Spleen (tissue), 11 donors: Measurements from ENCODE around the gene TCL1B. TPM values are rescaled to one million over a fixed set of nuclear protein-coding genes. Genes with fewer than 3 reads are reported as not detected.

Source experiments
- DNase-seq: peaks from one replicate; pipeline ENCODE4 v3.0.0-alpha.2; 2020
- H3K27ac ChIP-seq, 8 donors: fragments of 200-600 bp; sonication (generic) in 7 of 8; 1 replicate in 4 of 8; 2 replicates in 4 of 8; pipeline versions ENCODE4 v1.5.0 to v1.8.0; 2016 to 2021; ENCODE audit warnings: inconsistent platforms in 4 of 8, mild to moderate bottlenecking in 4 of 8, moderate library complexity in 1 of 8
- H3K27me3 ChIP-seq, 7 donors: fragments of 200-600 bp; sonication (generic) in 6 of 7; replicated peaks in 1 of 7; 1 replicate in 4 of 7; 2 replicates in 3 of 7; pipeline versions ENCODE4 v1.5.0 to v1.8.0; 2016 to 2021; ENCODE audit warnings: inconsistent platforms in 3 of 7, mild to moderate bottlenecking in 1 of 7
- H3K36me3 ChIP-seq, 6 donors: fragments of 200-600 bp; sonication (generic) in 5 of 6; 1 replicate in 4 of 6; 2 replicates in 2 of 6; pipeline versions ENCODE4 v1.5.0 to v1.8.0; 2016 to 2021; ENCODE audit warnings: inconsistent platforms in 2 of 6
- H3K4me1 ChIP-seq, 6 donors: fragments of 200-600 bp; sonication (generic) in 5 of 6; 1 replicate in 3 of 6; 2 replicates in 3 of 6; pipeline versions ENCODE4 v1.5.0 to v1.8.0; 2016 to 2021; ENCODE audit warnings: inconsistent platforms in 3 of 6
- H3K4me3 ChIP-seq, 8 donors: fragments of 200-600 bp; sonication (generic) in 7 of 8; 1 replicate in 4 of 8; 2 replicates in 4 of 8; pipeline versions ENCODE4 v1.5.0 to v1.8.0; 2016 to 2021; ENCODE audit warnings: inconsistent platforms in 4 of 8, mild to moderate bottlenecking in 4 of 8, moderate library complexity in 2 of 8
- H3K9me3 ChIP-seq, 8 donors: fragments of 200-600 bp; sonication (generic) in 7 of 8; 1 replicate in 4 of 8; 2 replicates in 4 of 8; pipeline versions ENCODE4 v1.5.0 to v1.8.0; 2016 to 2021; ENCODE audit warnings: inconsistent platforms in 4 of 8
- CTCF ChIP-seq, 11 experiments: fragments of 200-600 bp in 7 of 11; fragments of 450-650 bp in 4 of 11; sonication (generic) in 4 of 11; IDR thresholded peaks in 8 of 11; conservative IDR thresholded peaks in 3 of 11; 1 replicate in 7 of 11; 2 replicates in 4 of 11; pipeline versions ENCODE4 v1.4.0 to v1.8.0; 2016 to 2021; ENCODE audit warnings: antibody characterized with exemption in 11 of 11, inconsistent platforms in 4 of 11, mild to moderate bottlenecking in 1 of 11
- POLR2A ChIP-seq, 3 donors: fragments of 450-650 bp; IDR thresholded peaks; one replicate each; pipeline ENCODE4 v1.5.1; 2017; ENCODE audit warnings: antibody characterized with exemption in 3 of 3, mild to moderate bottlenecking in 1 of 3
- POLR2AphosphoS5 ChIP-seq, 3 donors: sonication (generic); formaldehyde crosslinking; IDR thresholded peaks; one replicate each; pipeline ENCODE4 v1.5.1; 2017; ENCODE audit warnings: antibody characterized with exemption in 3 of 3
- WGBS, 5 donors: extraction: QIAGEN DNeasy Blood & Tissue Kit in 3 of 5; methylation state at CpG; one replicate each; pipeline versions ENCODE4 v1.1.5 to v1.1.7; 2013 to 2018; 5-methylcytosine and 5-hydroxymethylcytosine counted together
- intact Hi-C: fragments of 100-400 bp; cut with DNase I; formaldehyde crosslinking; loops from one replicate; pipeline ENCODE4 v1.15.0; 2023; ENCODE audit warnings: low total_unique reads
- polyA plus RNA-seq, 3 donors: library from polyadenylated mRNA; stranded (reverse); fragments of 200-250 nt; gene quantifications; one replicate each; pipeline ENCODE4 v1.2.1, GENCODE V29; 2013
- total RNA-seq, 7 donors: library from RNA; depleted of rRNA in 3 of 7; stranded (reverse); fragments of >200 nt in 3 of 7; fragmentation: NEBNext Ultra II Directional in 4 of 7; extraction: Animal tissue kit (Norgen Biotek cat#: 25700) in 4 of 7; gene quantifications; one replicate each; pipeline versions ENCODE4 v1.1.0 to v1.2.1, GENCODE V29; 2016 to 2021
- donor health status: healthy with polysubstance abuse.
- donor health status: DM: no; HTN: no; CAD: no; lungs with moderate emphysema.
- donor health status: DM: no; HTN: no; CAD: no.
- donor health status: Bipolar disorder and iron deficiency.
- donor health status: healthy.
- donor health status: DM: no; HTN: no; CAD: no.
- donor health status: DM: yes; HTN: yes; CAD: no.

Gene TCL1B
- total and polyA plus RNA-seq, 10 donors: 0.22 to 3.8 (median 0.97) TPM; not detected in 1

GRCh38 chr14:95713596-95714371, 27.6 kb downstream of the TCL1B start, which contains the start of gene TCL1A:
TSS of gene TCL1A (minus strand) at chr14:95714125. CDS start at chr14:95714066, 59 bp downstream.
- peak in 3 of 11 experiments; percentile 7 to 46 (median 32) for TF ChIP-seq CTCF (IDR thresholded peaks at IDR 0.05 in 8 of 11, conservative IDR thresholded peaks at IDR 0.05 in 3 of 11)
- TF ChIP-seq POLR2AphosphoS5 (IDR thresholded peaks at IDR 0.05): peak; percentile 89 to 93 (median 93)
- TF ChIP-seq POLR2A (IDR thresholded peaks at IDR 0.05): peak in 2 of 3 donors; percentile 48 to 55
- no peaks in the 10 kb centered on the region for H3K9me3 ChIP-seq
- peaks cover 0 to 22% (median 0%) of the 10 kb centered on the region in 6 donors for H3K4me1 ChIP-seq
- WGBS, 5 donors: 34 to 80% (median 39%) methylated on average over 10 to 47 of the region's 47 CpGs
- intact Hi-C loops: no loop called here
- H3K27ac ChIP-seq: peak within 1 kb of the TSS in 6 of 8 donors; percentile 20 to 90 (median 64)
- peak within 1 kb of the TSS in 6 of 8 donors; percentile 1 to 68 (median 34) for H3K4me3 ChIP-seq
- H3K27me3 ChIP-seq: peaks cover 0 to 46% (median 16%) of the 10 kb centered on the region in 7 donors
- no peaks in the 10 kb centered on the region for H3K36me3 ChIP-seq
- peak; percentile 90 for DNase-seq

DNA sequence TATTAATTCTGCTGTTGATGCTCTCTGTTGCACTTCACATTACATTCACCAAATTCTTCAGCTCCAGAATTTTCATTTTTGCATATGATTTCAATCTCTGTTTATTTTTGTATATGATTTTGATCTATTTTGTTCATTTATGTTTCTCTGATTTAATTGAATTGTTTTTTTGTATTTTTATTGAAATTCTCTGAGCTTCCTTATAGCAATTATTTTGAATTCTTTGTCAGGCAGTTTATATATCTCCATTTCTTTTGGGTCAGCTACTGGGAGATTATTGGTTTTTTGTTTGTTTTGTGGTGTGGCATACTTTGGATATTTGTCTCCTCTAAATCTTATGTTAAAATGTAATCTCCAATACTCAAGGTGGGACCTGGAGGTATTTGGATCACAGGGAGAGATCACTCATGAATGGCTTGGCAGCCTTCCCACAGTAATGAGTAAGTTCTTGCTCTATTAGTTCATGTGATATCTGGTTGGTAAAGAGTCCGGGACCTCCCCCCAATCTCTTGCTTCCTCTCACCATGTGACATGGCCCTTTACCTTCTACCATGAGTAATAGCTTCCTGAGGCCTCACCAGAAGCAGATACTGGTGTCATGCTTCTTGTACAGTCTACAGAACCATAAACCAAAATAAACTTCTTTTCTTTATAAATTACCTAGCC, 36.4 kb downstream of the TCL1B start:
- H3K4me3 ChIP-seq: no peak overlapping the region
- peaks cover 0 to 20% (median 0%) of the 10 kb centered on the region in 7 donors for H3K27me3 ChIP-seq
- peaks cover 0 to 9% (median 0%) of the 10 kb centered on the region in 6 donors for H3K4me1 ChIP-seq
- peaks cover 0 to 34% (median 25%) of the 10 kb centered on the region in 8 donors for H3K9me3 ChIP-seq
- WGBS, 5 donors: 48 to 85% (median 66%) methylated on average over 1 of the region's 1 CpG
- TF ChIP-seq CTCF (IDR thresholded peaks at IDR 0.05 in 8 of 11, conservative IDR thresholded peaks at IDR 0.05 in 3 of 11) (no peak), POLR2AphosphoS5 (IDR thresholded peaks at IDR 0.05) (no peak), POLR2A (IDR thresholded peaks at IDR 0.05) (no peak)
- no peak overlapping the region for H3K27ac ChIP-seq
- DNase-seq: no peak
- no peaks in the 10 kb centered on the region for H3K36me3 ChIP-seq
- intact Hi-C loops: no loop called here

DNA sequence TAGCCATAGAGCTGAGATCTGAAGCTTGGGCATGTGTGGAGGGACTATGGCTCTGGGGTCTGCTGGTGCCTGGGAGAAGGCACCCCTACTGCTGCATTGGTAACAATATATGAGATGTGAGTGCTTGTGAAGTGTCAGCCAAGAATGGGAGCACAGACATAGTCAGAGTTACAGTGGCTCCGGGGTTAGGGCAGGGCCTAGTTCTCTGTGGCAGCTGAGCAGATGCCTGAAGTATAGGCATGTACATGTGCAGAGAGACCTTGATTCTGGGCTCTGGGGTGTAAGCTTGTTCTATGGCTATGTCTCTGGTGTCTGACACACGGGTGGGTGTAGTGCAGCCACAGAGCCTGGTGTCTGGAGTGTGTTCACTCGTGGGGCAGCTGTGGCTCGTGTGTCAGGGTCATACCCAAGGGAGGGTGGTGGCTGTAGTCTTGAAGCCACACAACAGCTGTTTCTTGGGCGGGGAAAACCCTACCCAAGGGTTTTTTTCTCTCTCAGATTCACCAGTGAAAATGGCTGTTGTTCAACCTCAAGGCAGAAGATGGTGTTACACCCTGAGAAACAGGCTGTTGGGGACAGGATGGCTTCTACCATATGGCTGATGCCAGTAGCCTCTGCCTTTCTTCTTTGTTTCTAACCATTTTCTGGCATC, 39.6 kb downstream of the TCL1B start:
- Histone ChIP-seq H3K36me3 (no peaks in the 10 kb centered on the region), H3K27me3 (peaks cover 0 to 30% (median 0%) of the 10 kb centered on the region in 7 donors), H3K4me1 (peaks cover 0 to 21% (median 0%) of the 10 kb centered on the region in 6 donors), H3K4me3 (peak overlapping the region in 1 of 8 donors; percentile 25), H3K27ac (peak overlapping the region in 3 of 8 donors; percentile 22 to 67 (median 54)), H3K9me3 (peaks cover 0 to 34% (median 25%) of the 10 kb centered on the region in 8 donors)
- TF ChIP-seq POLR2A (IDR thresholded peaks at IDR 0.05) (no peak), POLR2AphosphoS5 (IDR thresholded peaks at IDR 0.05) (peak in 1 of 3 donors; percentile 38), CTCF (IDR thresholded peaks at IDR 0.05 in 8 of 11, conservative IDR thresholded peaks at IDR 0.05 in 3 of 11) (no peak)
- peak; percentile 75 for DNase-seq
- intact Hi-C loops: no loop called here
- WGBS, 5 donors: 49 to 69% (median 66%) methylated on average over 5 of the region's 5 CpGs
